ENCODE results near the gene LSR. TPM values are rescaled to one million over a fixed set of nuclear protein-coding genes. Genes with fewer than 3 reads are reported as not detected.

The LSR gene
- total RNA-seq, 2 experiments from 2014 or later: 3.5 to 3.6 TPM

DNA sequence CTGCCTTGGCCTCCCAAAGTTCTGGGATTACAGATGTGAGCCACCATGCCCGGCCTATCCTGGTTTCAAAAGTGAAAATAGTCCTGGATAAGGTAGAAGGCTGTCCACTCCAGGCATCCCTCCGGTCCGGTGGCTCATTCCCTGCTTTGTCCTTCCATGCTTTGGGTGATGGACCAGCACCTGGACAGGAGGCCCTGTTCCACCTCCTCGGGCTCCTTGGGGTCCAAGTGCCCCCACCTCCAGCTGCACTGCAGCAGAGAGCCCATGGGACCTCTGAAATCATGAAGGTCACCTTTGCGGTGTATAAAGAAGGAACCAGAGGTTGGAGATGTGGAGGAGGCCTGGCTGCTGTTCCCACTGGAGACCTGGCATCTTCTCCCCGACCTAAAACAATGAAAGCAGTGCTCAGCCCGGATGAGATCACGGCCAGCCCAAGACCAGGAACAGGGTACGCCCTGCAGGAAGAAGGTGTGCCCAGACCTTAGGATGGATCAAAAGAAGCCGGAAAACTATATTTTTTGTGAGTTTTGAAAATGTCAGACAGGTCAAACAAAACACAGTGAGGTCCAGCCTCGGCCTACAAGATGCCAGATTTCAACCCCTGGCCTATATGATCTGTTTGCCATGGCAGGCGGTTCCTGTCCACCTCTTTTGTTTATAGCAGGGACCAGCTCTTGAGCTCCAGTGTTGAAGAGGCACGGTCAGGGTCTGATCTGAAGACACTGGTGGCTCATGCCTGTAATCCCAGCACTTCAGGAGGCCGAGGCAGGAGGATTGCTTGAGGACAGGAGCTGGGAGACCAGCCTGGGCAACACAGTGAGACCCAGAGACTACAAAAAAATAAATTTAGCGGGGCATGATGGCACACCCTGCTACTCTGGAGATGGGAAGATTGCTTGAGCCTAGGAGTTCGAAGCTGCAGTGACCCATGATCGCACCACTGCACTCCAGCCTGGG lies 5.8 kb downstream of the LSR start:
- H3K4me1 Mint-ChIP-seq: peaks cover 16% of the 10 kb centered on the region
- H3K36me3 Mint-ChIP-seq (ENCODE audit: low read depth): no peaks in the 10 kb centered on the region
- no peaks in the 10 kb centered on the region for H3K9me3 Mint-ChIP-seq
- DNase-seq: peak; percentile 3
- POLR2A ChIA-PET: no interaction called here
- H3K27me3 Mint-ChIP-seq: peaks cover 13% of the 10 kb centered on the region
- H3K4me3 Mint-ChIP-seq: no peak overlapping the region
- H3K27ac Mint-ChIP-seq: no peak overlapping the region
- CTCF ChIA-PET: interaction anchor here (0.6 to 1.3 kb wide), 2 partner anchors 12 to 20 kb away, joined by 3 to 5 read pairs; no protein-coding TSS in a partner anchor

DNA sequence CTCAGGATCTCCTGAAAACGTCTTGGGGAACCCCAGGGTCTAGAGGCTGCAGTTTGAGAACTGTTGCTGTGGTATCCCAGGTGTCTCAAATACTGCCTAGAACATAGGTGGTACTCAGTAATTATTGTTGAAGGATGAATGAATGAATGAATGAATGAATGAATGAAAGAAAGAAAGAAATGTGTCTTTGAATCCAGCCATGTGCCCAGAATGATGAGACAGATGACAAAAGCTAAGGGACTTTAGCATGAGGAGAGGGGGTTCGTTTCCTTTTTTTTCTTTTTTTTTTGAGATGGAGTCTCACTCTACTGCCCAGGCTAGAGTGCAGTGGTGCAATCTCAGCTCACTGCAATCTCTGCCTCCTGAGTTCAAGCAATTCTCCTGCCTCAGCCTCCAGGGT lies 7.8 kb downstream of the LSR start:
- ChIA-PET CTCF (interaction anchor here (0.6 kb wide), 1 partner anchor 19 kb away, joined by 3 read pairs; no protein-coding TSS in a partner anchor), POLR2A (no interaction called here)
- Mint-ChIP-seq H3K4me3 (no peak overlapping the region), H3K27ac (no peak overlapping the region), H3K4me1 (peaks cover 16% of the 10 kb centered on the region), H3K9me3 (no peaks in the 10 kb centered on the region), H3K27me3 (no peaks in the 10 kb centered on the region), H3K36me3 (ENCODE audit: low read depth) (no peaks in the 10 kb centered on the region)
- no peak for DNase-seq

GRCh38 chr19:35257113-35257461 lies 8.3 kb downstream of the LSR start:
- CTCF ChIA-PET: interaction anchor here (0.6 kb wide), 1 partner anchor 18 kb away, joined by 3 read pairs; no protein-coding TSS in a partner anchor
- no peak overlapping the region for H3K27ac Mint-ChIP-seq
- no peak for DNase-seq

GRCh38 chr19:35260694-35261304 lies 12.0 kb downstream of the LSR start:
- DNase-seq: no peak
- no peaks in the 10 kb centered on the region for H3K27me3 Mint-ChIP-seq
- ChIA-PET CTCF (interaction anchor here (1.1 to 1.2 kb wide), 2 partner anchors 10 to 234 kb away, joined by 3 to 5 read pairs; no protein-coding TSS in a partner anchor), POLR2A (no interaction called here)
- peaks cover 29% of the 10 kb centered on the region for H3K4me1 Mint-ChIP-seq
- no peak overlapping the region for H3K4me3 Mint-ChIP-seq
- no peaks in the 10 kb centered on the region for H3K9me3 Mint-ChIP-seq
- no peak overlapping the region for H3K27ac Mint-ChIP-seq
- H3K36me3 Mint-ChIP-seq (ENCODE audit: low read depth): peaks cover 5% of the 10 kb centered on the region

More at GRCh38 chr19:35257113-35257461, 8.3 kb downstream of the LSR start:
- peaks cover 16% of the 10 kb centered on the region for H3K4me1 Mint-ChIP-seq
- POLR2A ChIA-PET: no interaction called here
- no peak overlapping the region for H3K4me3 Mint-ChIP-seq
- H3K9me3 Mint-ChIP-seq: no peaks in the 10 kb centered on the region
- H3K36me3 Mint-ChIP-seq (ENCODE audit: low read depth): no peaks in the 10 kb centered on the region
- no peaks in the 10 kb centered on the region for H3K27me3 Mint-ChIP-seq

DNA sequence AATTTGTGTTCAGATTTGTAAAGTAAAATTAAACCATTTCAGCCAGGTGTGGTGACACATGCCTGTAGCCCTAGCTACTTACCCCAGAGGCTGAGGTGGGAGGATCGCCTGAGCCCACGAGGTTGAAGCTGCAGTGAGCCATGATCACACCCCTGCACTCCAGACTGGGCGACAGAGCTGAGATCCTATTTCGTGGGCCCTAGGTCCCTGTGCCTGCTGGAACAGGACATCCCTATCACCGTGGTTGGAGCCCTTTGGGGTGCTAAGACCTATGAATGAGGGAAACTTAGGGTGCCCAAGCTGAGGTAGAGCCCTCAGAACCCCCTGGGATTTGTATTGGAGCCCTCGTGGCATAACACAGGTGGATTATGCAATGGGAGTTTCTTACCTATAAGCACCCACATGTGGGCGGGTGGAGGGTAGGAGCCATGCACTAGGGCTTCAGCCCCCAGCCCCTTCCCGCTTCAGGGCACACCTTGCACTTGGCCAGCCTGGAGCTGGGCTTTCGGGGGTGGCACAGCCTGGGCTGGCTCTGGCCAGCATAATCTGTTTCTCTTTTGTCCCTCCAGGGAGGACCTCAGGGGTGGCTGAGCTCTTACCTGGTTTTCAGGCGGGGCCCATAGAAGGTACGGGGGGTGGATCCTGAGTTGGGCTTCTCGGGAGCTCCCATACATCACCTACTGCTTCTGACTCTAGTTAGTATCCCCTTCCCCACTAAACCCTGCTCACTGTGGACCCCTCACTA lies 12.7 kb downstream of the LSR start:
- no peak for DNase-seq
- peaks cover 35% of the 10 kb centered on the region for H3K4me1 Mint-ChIP-seq
- H3K27me3 Mint-ChIP-seq: no peaks in the 10 kb centered on the region
- no peak overlapping the region for H3K4me3 Mint-ChIP-seq
- CTCF ChIA-PET: interaction anchor here (1.1 to 1.2 kb wide), 2 partner anchors 10 to 233 kb away, joined by 3 to 5 read pairs; no protein-coding TSS in a partner anchor
- no peaks in the 10 kb centered on the region for H3K9me3 Mint-ChIP-seq
- peaks cover 12% of the 10 kb centered on the region for H3K36me3 Mint-ChIP-seq (ENCODE audit: low read depth)
- no peak overlapping the region for H3K27ac Mint-ChIP-seq
- POLR2A ChIA-PET: no interaction called here

GRCh38 chr19:35262101-35262761 lies 13.4 kb downstream of the LSR start:
- no peak for DNase-seq
- Mint-ChIP-seq H3K27me3 (no peaks in the 10 kb centered on the region), H3K36me3 (ENCODE audit: low read depth) (peaks cover 12% of the 10 kb centered on the region), H3K9me3 (no peaks in the 10 kb centered on the region), H3K27ac (no peak overlapping the region), H3K4me1 (peaks cover 34% of the 10 kb centered on the region), H3K4me3 (no peak overlapping the region)
- ChIA-PET POLR2A (no interaction called here), CTCF (interaction anchor here (1.2 kb wide), 1 partner anchor 233 kb away, joined by 3 read pairs; no protein-coding TSS in a partner anchor)

GRCh38 chr19:35264268-35265125 lies 15.7 kb downstream of the LSR start:
- Mint-ChIP-seq H3K27me3 (no peaks in the 10 kb centered on the region), H3K27ac (peak overlapping the region; percentile 9), H3K36me3 (ENCODE audit: low read depth) (peaks cover 14% of the 10 kb centered on the region), H3K4me1 (peaks cover 25% of the 10 kb centered on the region), H3K9me3 (no peaks in the 10 kb centered on the region), H3K4me3 (no peak overlapping the region)
- ChIA-PET POLR2A (interaction anchor here (1.5 kb wide), 1 partner anchor 10 kb away, joined by 3 read pairs; no protein-coding TSS in a partner anchor), CTCF (interaction anchor here (1.0 to 1.6 kb wide), 3 partner anchors 10 to 193 kb away, joined by 3 to 5 read pairs (median 3); partner anchors contain the start of gene FXYD5)
- no peak for DNase-seq

DNA sequence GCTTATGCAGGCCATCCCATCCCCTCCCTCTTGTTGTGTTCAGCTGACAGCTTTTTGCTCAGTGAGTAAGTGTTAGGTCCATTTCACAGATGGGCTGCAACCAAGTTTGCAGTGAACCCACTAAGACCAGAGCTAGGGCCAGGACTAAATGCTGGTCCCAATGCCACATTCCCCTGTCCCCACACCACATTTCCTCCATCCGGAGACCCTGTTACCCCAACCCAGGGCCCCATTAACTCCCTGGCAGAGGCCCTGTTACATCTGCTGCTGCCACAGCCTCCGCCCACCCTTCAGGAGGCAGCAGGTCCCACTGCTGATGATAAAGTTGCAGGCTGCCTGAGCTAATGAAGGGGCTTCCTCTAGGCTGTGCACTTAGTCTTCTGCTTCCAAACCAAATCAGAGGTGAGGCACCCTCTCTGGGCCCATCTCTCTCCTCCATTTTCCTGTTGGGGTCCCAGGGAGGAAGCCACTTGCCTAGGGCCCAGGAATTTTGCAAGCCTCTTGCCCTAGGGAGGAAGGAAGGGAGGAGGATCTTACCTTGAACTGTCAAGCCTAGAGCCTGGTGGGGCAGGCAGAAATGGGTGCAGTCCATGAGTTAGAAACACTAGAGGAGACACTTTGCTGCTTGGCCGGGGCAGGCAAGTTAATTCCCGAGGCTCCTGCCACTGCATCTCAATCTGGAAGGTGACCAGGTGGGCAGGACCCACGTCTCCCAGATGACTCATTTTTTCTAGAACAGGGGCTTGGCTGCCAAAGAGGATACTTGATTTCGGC lies 16.5 kb downstream of the LSR start:
- DNase-seq: no peak
- no peaks in the 10 kb centered on the region for H3K27me3 Mint-ChIP-seq
- H3K36me3 Mint-ChIP-seq (ENCODE audit: low read depth): peaks cover 17% of the 10 kb centered on the region
- peak overlapping the region; percentile 74 for H3K27ac Mint-ChIP-seq
- CTCF ChIA-PET: interaction anchor here (1.0 to 1.6 kb wide), 5 partner anchors 10 to 194 kb away, joined by 3 to 5 read pairs (median 3); partner anchors contain the start of gene FXYD5
- peaks cover 29% of the 10 kb centered on the region for H3K4me1 Mint-ChIP-seq
- peak overlapping the region; percentile 93 for H3K4me3 Mint-ChIP-seq
- POLR2A ChIA-PET: interaction anchor here (1.5 kb wide), 1 partner anchor 9 kb away, joined by 3 read pairs; no protein-coding TSS in a partner anchor
- H3K9me3 Mint-ChIP-seq: no peaks in the 10 kb centered on the region

DNA sequence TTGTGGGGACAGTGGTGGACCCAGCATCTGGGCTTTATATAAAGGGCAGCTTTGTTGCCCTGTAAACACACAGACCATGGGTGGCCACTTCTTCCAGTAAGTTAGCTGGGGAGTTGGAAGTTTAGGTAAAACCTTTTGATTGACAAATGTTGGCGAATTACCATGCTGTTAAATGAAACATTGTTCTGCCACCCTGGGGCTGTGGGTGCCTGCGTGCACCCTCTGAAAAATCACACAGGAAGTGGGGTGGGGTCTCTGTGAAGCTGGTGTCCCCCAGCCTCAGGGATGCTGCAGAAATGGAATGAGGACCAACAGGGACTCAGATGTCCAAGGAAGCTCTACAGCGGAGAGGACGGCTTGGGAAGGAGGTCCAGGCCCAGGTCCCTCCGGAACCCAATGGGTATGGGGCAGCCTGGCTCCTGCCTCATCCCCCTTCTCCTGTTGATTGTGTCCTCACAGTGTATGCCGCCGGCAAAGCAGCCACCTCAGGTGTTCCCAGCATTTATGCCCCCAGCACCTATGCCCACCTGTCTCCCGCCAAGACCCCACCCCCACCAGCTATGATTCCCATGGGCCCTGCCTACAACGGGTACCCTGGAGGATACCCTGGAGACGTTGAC lies 17.2 kb downstream of the LSR start:
- Mint-ChIP-seq H3K4me3 (peak overlapping the region; percentile 93), H3K27ac (peak overlapping the region; percentile 74), H3K27me3 (no peaks in the 10 kb centered on the region), H3K36me3 (ENCODE audit: low read depth) (peaks cover 24% of the 10 kb centered on the region), H3K9me3 (no peaks in the 10 kb centered on the region), H3K4me1 (peaks cover 36% of the 10 kb centered on the region)
- ChIA-PET POLR2A (no interaction called here), CTCF (interaction anchor here (0.5 to 1.6 kb wide), 3 partner anchors 9 to 266 kb away, joined by 3 read pairs; no protein-coding TSS in a partner anchor)
- no peak for DNase-seq

DNA sequence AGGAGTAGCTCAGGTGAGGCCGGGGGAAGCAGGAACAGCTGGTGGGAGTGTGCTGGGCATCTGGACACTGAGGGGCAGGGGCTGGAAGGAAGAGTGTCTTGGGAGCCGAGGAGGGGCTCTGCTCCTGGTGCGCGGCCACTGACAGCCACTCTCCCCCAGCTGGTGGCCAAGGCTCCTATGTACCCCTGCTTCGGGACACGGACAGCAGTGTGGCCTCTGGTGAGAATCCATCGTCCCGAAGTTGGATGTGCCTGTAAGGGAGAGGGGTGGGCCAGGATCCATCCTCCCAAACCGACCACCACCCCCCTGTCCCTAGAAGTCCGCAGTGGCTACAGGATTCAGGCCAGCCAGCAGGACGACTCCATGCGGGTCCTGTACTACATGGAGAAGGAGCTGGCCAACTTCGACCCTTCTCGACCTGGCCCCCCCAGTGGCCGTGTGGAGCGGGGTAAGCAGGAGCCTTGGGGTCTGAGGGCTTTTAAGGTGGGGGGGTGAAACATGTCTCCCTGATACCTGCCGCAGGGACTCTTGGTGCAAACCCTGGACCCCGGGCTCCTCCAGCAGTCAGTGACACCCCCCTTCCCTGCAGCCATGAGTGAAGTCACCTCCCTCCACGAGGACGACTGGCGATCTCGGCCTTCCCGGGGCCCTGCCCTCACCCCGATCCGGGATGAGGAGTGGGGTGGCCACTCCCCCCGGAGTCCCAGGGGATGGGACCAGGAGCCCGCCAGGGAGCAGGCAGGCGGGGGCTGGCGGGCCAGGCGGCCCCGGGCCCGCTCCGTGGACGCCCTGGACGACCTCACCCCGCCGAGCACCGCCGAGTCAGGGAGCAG lies 17.9 kb downstream of the LSR start:
- ChIA-PET POLR2A (no interaction called here), CTCF (interaction anchor here (1.0 to 1.6 kb wide), 3 partner anchors 8 to 342 kb away, joined by 3 read pairs; no protein-coding TSS in a partner anchor)
- Mint-ChIP-seq H3K4me3 (peak overlapping the region; percentile 93), H3K27me3 (no peaks in the 10 kb centered on the region), H3K4me1 (peaks cover 38% of the 10 kb centered on the region), H3K27ac (peak overlapping the region; percentile 96), H3K36me3 (ENCODE audit: low read depth) (peaks cover 27% of the 10 kb centered on the region), H3K9me3 (no peaks in the 10 kb centered on the region)
- no peak for DNase-seq

Measured in activated CD4-positive, alpha-beta T cell treated with anti-CD3 and anti-CD28 coated beads, Interleukin-2, amount 10 ng/mL, durations not matched to agents 7 days and 5 days (primary cell).